LHCN-M2 (cell line): ENCODE data around the gene REEP1. TPM values are rescaled to one million over a fixed set of nuclear protein-coding genes. Genes with fewer than 3 reads are reported as not detected.
"Not testable (repeated sequence)": the region's sequence is repeated elsewhere in the genome, so short reads cannot be mapped to it uniquely, and the experiment has no call there.

Experiments
- DNase-seq: peaks from one replicate; pipeline ENCODE4 v3.0.0-alpha.2; 2012; ENCODE audit warnings: low read depth
- total RNA-seq: library from RNA; depleted of rRNA; stranded (reverse); fragments of >200 nt; gene quantifications from 2 replicates; pipeline ENCODE4 v1.2.3, GENCODE V29; 2014

Gene REEP1
- total RNA-seq, 1 experiment from 2014 or later = 0.52 TPM

DNA sequence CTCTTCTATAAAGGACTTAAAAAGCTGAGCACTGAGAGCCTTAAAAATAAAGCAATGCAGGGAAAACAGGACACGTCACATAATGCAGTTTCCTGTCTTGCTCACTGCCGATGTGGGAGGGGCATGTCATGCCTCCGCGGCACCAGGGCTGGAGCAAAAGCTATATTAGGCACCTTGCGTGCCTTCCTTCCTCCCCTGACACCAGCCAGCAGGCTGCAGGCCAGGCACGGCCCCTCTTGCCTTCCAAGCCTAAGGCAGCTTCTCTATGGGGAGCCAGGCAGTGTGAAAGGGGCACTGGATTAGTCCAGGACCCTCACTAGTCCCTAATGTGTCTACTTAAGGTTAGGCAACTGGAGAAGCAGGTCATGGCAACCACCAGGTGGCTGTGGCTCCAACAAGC is 111.8 kb downstream of the REEP1 start:
- no peak for DNase-seq

DNA sequence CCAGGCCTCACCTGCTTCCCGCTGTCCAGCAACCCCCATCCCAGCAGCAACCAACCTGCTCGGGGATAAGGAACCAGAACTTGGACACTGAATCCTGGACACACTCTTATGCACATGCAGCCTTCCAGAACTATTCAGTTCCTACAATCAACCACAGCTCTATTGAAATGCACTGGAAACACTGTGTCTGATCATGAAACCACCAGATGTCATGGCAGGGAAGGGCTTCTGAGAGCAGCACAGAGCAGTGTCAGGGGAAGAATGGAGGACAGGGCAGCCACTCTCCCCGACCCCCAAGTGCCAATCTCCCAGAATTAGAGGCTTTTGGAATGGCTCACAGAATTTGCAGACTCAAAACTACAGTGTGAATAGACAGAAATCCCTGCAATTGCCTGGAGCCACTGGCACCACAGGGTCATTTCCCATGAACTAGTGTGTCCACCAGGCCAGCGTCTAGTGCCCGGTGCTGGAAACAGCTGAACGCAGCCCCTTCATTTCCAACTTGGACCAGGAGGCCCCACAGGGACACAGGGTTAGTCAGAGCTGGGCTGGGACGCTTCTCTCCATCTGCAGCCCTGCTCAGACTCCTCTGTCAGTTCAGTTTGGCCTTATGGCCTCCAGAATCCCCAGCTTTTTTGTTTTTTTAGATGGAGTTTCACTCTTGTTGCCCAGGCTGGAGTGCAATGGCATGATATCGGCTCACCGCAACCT is 112.6 kb downstream of the REEP1 start:
- no peak for DNase-seq

DNA sequence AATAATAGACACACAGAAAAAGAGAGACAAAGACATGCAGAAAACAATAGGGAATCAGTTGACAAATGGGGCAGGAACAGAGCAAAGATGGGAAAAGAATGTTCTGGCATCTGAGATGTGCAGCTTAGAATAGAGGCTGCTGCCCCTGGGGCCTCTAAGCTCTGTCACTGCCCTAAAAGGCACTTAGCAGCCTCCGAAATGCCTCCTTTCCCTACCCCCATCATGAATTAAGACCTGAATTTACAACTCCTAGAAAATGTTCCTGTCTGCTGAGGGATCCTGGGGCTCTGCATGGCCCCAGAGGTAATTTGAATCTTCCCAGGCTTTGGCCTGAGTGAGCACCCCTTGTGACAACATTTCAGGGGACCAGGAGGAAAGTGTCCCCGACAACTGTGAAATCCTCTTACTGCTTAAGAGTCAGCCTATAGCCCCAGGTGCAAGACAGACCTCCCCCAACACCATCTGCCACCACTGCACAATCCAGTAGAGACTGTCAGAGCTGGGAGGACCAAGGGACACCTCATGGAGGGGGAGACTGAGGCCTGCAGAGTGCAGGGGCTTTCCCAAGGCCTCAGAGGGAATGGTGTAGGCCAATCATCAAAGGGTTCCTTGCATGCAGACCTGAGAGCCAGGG is 113.4 kb downstream of the REEP1 start:
- no peak for DNase-seq

GRCh38 chr2:86223140-86223926 is 114.1 kb downstream of the REEP1 start:
- DNase-seq = peak; percentile 26

DNA sequence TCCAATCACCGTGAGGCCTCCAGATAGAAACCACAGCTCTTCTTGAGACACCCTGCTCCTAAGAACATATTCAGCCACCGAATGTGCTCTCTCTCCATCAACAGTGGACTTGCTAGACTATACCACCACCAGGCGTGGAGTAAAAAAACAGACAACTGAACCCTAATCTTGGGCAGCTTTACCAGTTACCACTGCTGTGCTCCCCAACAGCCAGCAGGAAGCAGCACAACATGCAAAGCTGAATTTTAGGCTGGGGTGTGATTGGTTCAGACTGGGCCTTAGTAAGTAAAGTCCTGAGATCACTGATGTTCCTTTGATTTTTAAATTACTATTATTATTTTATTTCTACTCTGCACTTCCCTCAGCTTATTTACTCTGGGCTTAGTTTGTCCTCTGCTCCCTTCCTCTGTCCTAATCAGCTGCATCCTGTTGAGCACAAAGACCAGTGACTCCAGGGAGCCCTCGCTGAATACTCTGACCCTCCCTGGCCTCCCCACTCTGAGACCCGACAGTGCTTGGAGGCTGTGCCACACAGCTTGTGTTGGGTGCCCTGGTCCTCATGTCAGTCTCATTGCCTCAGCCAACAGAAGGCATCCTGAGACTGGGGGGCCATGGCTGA is 116.3 kb downstream of the REEP1 start:
- DNase-seq = peak; percentile 59

DNA sequence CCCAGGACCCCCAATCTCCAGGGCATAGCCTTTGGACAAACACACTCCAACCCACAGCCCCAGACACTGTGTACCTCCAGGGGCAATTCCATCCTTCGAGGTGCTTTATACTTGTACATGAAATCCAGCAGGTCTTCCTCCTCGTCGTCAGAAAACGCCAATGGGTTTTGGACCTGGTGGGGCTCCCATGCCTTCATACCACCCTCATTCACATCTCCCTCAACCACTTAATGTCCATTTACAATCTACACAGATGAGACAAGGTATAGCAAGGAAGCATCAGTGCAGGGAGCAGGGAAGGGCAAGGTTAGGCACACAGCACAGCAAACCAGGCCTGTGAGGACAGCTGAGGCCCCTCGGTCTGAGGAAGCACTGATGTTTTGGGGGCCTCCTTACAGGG is 117.5 kb downstream of the REEP1 start:
- DNase-seq = no peak

DNA sequence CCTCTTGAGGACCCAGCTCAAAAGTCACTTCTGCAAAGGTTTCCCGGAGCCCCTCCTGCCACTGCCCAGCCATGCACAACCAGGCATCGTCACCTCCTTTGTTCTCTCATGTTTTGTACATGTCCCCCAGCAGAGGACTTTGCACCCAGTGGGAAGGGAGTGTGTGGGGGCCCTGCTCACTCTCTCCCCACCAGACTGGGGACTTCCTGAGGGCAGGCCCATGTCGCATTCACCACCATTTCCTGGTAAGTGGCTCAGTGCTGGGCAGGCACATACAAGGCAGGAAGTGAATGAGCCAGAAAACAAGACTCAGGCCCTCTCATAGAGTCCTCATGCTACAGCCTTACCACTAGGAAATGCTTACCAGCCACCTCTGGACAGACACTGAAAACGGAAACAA is 119.3 kb downstream of the REEP1 start:
- no peak for DNase-seq

- peak; percentile 74 for DNase-seq
Observed at GRCh38 chr2:86216575-86217555, 120.6 kb downstream of the REEP1 start.

GRCh38 chr2:86214503-86214832 is 123.0 kb downstream of the REEP1 start:
- DNase-seq = no peak

GRCh38 chr2:86213699-86214502 is 123.5 kb downstream of the REEP1 start:
- DNase-seq = no peak

DNA sequence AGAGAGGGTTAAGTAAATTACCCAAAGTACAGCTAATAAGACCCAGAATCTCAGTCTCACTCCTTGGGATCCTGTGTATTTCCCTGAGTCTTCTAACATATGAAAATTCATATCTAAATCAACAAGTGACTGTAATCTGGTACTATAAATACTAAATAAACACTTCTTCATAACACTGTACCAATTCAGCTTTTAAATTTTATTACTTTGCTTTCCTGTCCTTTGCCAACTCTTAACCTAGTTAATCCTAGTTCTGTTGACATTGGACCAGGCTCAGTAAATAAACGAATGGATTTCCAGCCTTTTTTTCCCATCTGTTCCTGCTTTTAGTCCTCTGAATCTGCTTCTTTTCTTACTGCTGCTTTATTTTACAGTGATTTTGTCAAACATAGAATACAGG is 124.4 kb downstream of the REEP1 start:
- DNase-seq = no peak

DNA sequence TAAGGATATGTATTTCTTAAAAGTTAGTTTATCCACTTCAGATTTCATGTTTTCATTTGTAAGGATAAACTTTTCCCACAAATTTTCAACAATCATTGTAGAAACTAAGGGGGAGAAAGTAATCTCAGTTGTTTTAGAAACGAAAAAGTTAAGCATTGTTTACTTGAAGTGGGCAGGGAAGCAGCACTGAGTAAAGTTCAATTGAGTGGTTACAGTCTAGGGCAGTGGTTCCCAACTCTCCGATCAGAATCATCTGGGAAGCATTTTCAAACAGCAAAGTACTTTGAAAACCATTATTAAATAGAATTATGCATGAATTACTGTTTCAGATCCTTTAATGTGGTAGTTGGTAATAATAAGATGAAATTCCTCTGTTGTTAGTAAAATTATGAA is 125.6 kb downstream of the REEP1 start:
- no peak for DNase-seq

GRCh38 chr2:86211033-86211795 is 126.2 kb downstream of the REEP1 start:
- DNase-seq = no peak

GRCh38 chr2:86204458-86204857 is 133.0 kb downstream of the REEP1 start:
- DNase-seq = no peak

DNA sequence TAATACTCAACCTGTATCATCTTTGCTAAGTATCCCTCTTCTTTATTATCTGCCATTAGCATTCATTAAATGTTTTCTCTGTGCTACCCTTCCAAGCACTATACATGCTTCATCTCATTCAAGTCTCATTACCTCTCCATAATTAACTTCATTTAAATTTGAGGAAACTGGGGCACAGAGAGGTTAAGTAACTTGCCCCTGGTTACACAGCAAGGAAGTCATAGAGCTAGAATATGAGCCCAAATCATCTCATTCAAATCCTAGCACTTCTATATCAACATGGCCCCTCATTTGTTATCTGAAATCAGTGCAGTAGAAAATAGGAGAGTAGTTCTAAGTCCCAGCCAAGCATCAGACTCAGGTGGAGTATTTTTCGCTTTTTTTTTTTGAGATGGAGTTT is 133.8 kb downstream of the REEP1 start:
- DNase-seq = no peak

DNA sequence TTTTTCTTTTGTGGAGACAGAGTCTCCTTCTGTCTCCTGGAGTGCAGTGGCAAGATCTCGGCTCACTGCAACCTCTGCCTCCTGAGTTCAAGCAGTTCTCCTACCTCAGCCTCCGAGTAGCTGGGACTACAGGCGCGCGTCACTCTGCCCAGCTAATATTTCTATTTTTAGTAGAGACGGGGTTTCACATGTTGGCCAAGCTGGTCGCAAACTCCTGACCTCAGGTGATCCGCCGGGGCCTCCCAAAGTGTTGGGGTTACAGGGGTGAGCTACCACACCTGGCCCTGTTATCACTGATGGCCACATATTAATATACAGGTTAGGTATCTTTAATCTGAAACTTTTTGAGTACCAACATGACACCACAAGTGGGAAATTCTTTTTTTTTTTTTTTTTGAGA is 134.7 kb downstream of the REEP1 start:
- DNase-seq = no peak

DNA sequence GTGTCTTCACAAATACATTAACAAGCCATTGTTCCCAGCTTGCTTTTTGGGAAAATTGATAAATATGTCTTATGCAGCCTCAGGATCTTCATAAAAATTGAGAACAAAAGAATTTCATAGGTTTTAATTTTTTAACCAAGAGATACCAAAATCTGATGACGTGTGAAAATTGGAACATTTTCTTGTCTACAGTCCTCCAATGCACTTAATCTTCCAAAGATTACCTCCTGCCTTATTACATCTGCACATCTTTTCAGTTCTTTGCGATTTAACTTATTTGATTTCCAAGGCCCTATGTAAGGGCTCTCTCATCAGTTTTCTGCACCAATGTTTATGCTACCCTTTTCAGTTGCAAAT is 135.1 kb downstream of the REEP1 start:
- no peak for DNase-seq

GRCh38 chr2:86201671-86202335 is 135.6 kb downstream of the REEP1 start:
- no peak for DNase-seq

GRCh38 chr2:86200564-86200963 is 136.9 kb downstream of the REEP1 start:
- not testable (repeated sequence) for DNase-seq
